Ascending aorta (tissue), 2 donors: ENCODE measurements around the gene FBXO31. TPM values are rescaled to one million over a fixed set of nuclear protein-coding genes. Genes with fewer than 3 reads are reported as not detected.
A peak's percentile ranks its signal among the peaks of the same experiment; 100 is the strongest.

ENCODE experiments used
- DNase-seq, 2 donors: peaks; one replicate each; pipeline ENCODE4 v3.0.0-alpha.2; 2019; ENCODE audit warnings: low spot score in 2 of 2
- H3K27ac ChIP-seq, 2 donors: fragments of 200-600 bp; sonication (generic); one replicate each; pipeline ENCODE4 v1.5.1; 2016 to 2017; ENCODE audit warnings: mild to moderate bottlenecking in 1 of 2
- H3K27me3 ChIP-seq: fragments of 200-600 bp; sonication (generic); one replicate; pipeline ENCODE4 v1.5.1; 2017
- H3K36me3 ChIP-seq, 2 donors: fragments of 200-600 bp; sonication (generic); one replicate each; pipeline ENCODE4 v1.5.1; 2016
- H3K4me1 ChIP-seq, 2 donors: fragments of 200-600 bp; sonication (generic); one replicate each; pipeline ENCODE4 v1.5.1; 2016 to 2017; ENCODE audit warnings: mild to moderate bottlenecking in 1 of 2
- H3K4me3 ChIP-seq, 2 donors: fragments of 200-600 bp; sonication (generic); one replicate each; pipeline ENCODE4 v1.5.1; 2016 to 2017; ENCODE audit warnings: mild to moderate bottlenecking in 1 of 2
- H3K9me3 ChIP-seq, 2 donors: fragments of 200-600 bp; sonication (generic); one replicate each; pipeline ENCODE4 v1.5.1; 2016
- CTCF ChIP-seq, 3 experiments: fragments of 200-600 bp in 2 of 3; fragments of 450-650 bp in 1 of 3; sonication (generic) in 2 of 3; IDR thresholded peaks; one replicate each; pipeline ENCODE4 v1.5.1; 2016 to 2019; ENCODE audit warnings: antibody characterized with exemption in 3 of 3, mild to moderate bottlenecking in 1 of 3, moderate library complexity in 1 of 3
- intact Hi-C: fragments of 100-400 bp; cut with DNase I; formaldehyde crosslinking; loops from one replicate; pipeline ENCODE4 v1.15.1; 2023
- total RNA-seq: library from RNA; depleted of rRNA; stranded (reverse); fragments of >200 nt; gene quantifications from one replicate; pipeline ENCODE4 v1.1.0, GENCODE V29; 2016

The FBXO31 gene
- total RNA-seq, 1 donor from 2014 or later = 224 TPM

GRCh38 chr16:87356491-87356853 lies 27.1 kb downstream of the FBXO31 start:
- H3K36me3 ChIP-seq = peaks cover 42 to 55% of the 10 kb centered on the region in 2 donors
- no peak overlapping the region for H3K27ac ChIP-seq
- no peak for DNase-seq
- TF ChIP-seq CTCF (IDR thresholded peaks at IDR 0.05) = no peak
- no peak overlapping the region for H3K4me3 ChIP-seq
- H3K27me3 ChIP-seq = no peaks in the 10 kb centered on the region
- H3K4me1 ChIP-seq = peaks cover 0 to 1% of the 10 kb centered on the region in 2 donors
- H3K9me3 ChIP-seq = no peaks in the 10 kb centered on the region
- intact Hi-C loops = no loop called here

- no peak overlapping the region for H3K4me3 ChIP-seq
- H3K27ac ChIP-seq = no peak overlapping the region
- peaks cover 0 to 4% of the 10 kb centered on the region in 2 donors for H3K4me1 ChIP-seq
- no peaks in the 10 kb centered on the region for H3K9me3 ChIP-seq
- no peaks in the 10 kb centered on the region for H3K27me3 ChIP-seq
- peaks cover 26 to 37% of the 10 kb centered on the region in 2 donors for H3K36me3 ChIP-seq
- no peak for DNase-seq
- no peak for TF ChIP-seq CTCF (IDR thresholded peaks at IDR 0.05)
- intact Hi-C loops = no loop called here
Observed at GRCh38 chr16:87353613-87354012, 30.0 kb downstream of the FBXO31 start.

GRCh38 chr16:87352818-87353217 lies 30.8 kb downstream of the FBXO31 start:
- DNase-seq = no peak
- Histone ChIP-seq H3K9me3 (no peaks in the 10 kb centered on the region), H3K4me3 (no peak overlapping the region), H3K4me1 (peaks cover 0 to 4% of the 10 kb centered on the region in 2 donors), H3K27ac (no peak overlapping the region), H3K36me3 (peaks cover 19 to 33% of the 10 kb centered on the region in 2 donors), H3K27me3 (no peaks in the 10 kb centered on the region)
- no peak for TF ChIP-seq CTCF (IDR thresholded peaks at IDR 0.05)
- intact Hi-C loops = no loop called here

- TF ChIP-seq CTCF (IDR thresholded peaks at IDR 0.05) = no peak
- H3K36me3 ChIP-seq = peaks cover 17 to 30% of the 10 kb centered on the region in 2 donors
- DNase-seq = no peak
- intact Hi-C loops = no loop called here
- no peaks in the 10 kb centered on the region for H3K27me3 ChIP-seq
- peak overlapping the region in 1 of 2 donors; percentile 27 for H3K27ac ChIP-seq
- peaks cover 0 to 4% of the 10 kb centered on the region in 2 donors for H3K4me1 ChIP-seq
- peak overlapping the region in 1 of 2 donors; percentile 33 for H3K4me3 ChIP-seq
- H3K9me3 ChIP-seq = no peaks in the 10 kb centered on the region
Observed at GRCh38 chr16:87351320-87351698, 32.3 kb downstream of the FBXO31 start.

GRCh38 chr16:87350681-87351319 lies 32.8 kb downstream of the FBXO31 start:
- peak overlapping the region in 1 of 2 donors; percentile 33 for H3K4me3 ChIP-seq
- no peaks in the 10 kb centered on the region for H3K9me3 ChIP-seq
- H3K27ac ChIP-seq = peak overlapping the region in 1 of 2 donors; percentile 27
- no peak for TF ChIP-seq CTCF (IDR thresholded peaks at IDR 0.05)
- no peaks in the 10 kb centered on the region for H3K27me3 ChIP-seq
- H3K36me3 ChIP-seq = peaks cover 20 to 32% of the 10 kb centered on the region in 2 donors
- no peak for DNase-seq
- H3K4me1 ChIP-seq = peaks cover 0 to 4% of the 10 kb centered on the region in 2 donors
- intact Hi-C loops = no loop called here
